Keratinocyte (primary cell): ENCODE measurements around the gene SMAD7.

Experiments
- CTCF ChIP-seq, 3 experiments: IDR thresholded peaks in 1 of 3; conservative IDR thresholded peaks in 1 of 3; optimal IDR thresholded peaks in 1 of 3; 2 replicates in 2 of 3; 3 replicates in 1 of 3; pipeline versions ENCODE3 to v1.5.1; 2011; ENCODE audit warnings: low read length in 3 of 3, mild to moderate bottlenecking in 3 of 3, moderate library complexity in 2 of 3, control low read depth in 1 of 3, inconsistent platforms in 1 of 3; ENCODE audit not compliant: insufficient read depth in 2 of 3; ENCODE audit errors: extremely low read depth in 1 of 3
- EZH2 ChIP-seq: IDR thresholded peaks from one replicate; pipeline ENCODE4 v1.6.1; 2012; ENCODE audit warnings: inconsistent platforms, mild to moderate bottlenecking, low read length, moderate library complexity

- TF ChIP-seq CTCF (optimal IDR thresholded peaks at IDR 0.05 in 1 of 3, IDR thresholded peaks at IDR 0.05 in 1 of 3, conservative IDR thresholded peaks at IDR 0.05 in 1 of 3; ENCODE audit: extremely low read depth in 1 of 3, insufficient read depth in 2 of 3, low read length in 3 of 3), result no peak
- no peak for TF ChIP-seq EZH2
These were observed 38.8 kb upstream of the SMAD7 start for GRCh38 chr18:48989304-48990303.
